WTC11 (cell line): ENCODE data around the gene AURKAIP1. TPM values are rescaled to one million over a fixed set of nuclear protein-coding genes. Genes with fewer than 3 reads are reported as not detected.
A peak's percentile ranks its signal among the peaks of the same experiment; 100 is the strongest.

Source experiments
- AR ChIP-seq: fragments of 250-450 bp; sonication (Bioruptor Pico); IDR thresholded peaks from 2 replicates; pipeline ENCODE4 v1.9.0; 2021; ENCODE audit warnings: mild to moderate bottlenecking
- CREM ChIP-seq: sonication (generic); formaldehyde crosslinking; IDR thresholded peaks from 2 replicates; pipeline ENCODE4 v1.8.1; 2022; ENCODE audit warnings: mild to moderate bottlenecking, missing genetic modification reagents, moderate library complexity
- E2F1 ChIP-seq: sonication (generic); formaldehyde crosslinking; IDR thresholded peaks from 2 replicates; pipeline ENCODE4 v1.8.0; 2022; ENCODE audit warnings: mild to moderate bottlenecking, missing genetic modification reagents
- ESRRA ChIP-seq: sonication (generic); formaldehyde crosslinking; IDR thresholded peaks from 2 replicates; pipeline ENCODE4 v1.8.1; 2022; ENCODE audit warnings: mild to moderate bottlenecking, missing genetic modification reagents, borderline replicate concordance
- FOXP1 ChIP-seq: sonication (generic); formaldehyde crosslinking; IDR thresholded peaks from 2 replicates; pipeline ENCODE4 v1.8.0; 2022; ENCODE audit warnings: missing genetic modification reagents, mild to moderate bottlenecking, moderate library complexity, borderline replicate concordance
- HMGA2 ChIP-seq: fragments of 250-450 bp; sonication (Bioruptor Pico); IDR thresholded peaks from 2 replicates; pipeline ENCODE4 v1.4.0; 2021; ENCODE audit warnings: mild to moderate bottlenecking, moderate library complexity
- HMGXB4 ChIP-seq: sonication (generic); formaldehyde crosslinking; IDR thresholded peaks from 2 replicates; pipeline ENCODE4 v1.8.1; 2023; ENCODE audit warnings: mild to moderate bottlenecking, moderate library complexity, missing genetic modification reagents
- KAT7 ChIP-seq: sonication (generic); formaldehyde crosslinking; IDR thresholded peaks from 2 replicates; pipeline ENCODE4 v1.8.1; 2023; ENCODE audit warnings: missing genetic modification reagents, mild to moderate bottlenecking, borderline replicate concordance
- MXD4 ChIP-seq: fragments of 250-450 bp; sonication (Bioruptor Pico); IDR thresholded peaks from 2 replicates; pipeline ENCODE4 v1.8.0; 2021; ENCODE audit warnings: mild to moderate bottlenecking, moderate library complexity, borderline replicate concordance
- NFE2L1 ChIP-seq: sonication (generic); formaldehyde crosslinking; IDR thresholded peaks from 2 replicates; pipeline ENCODE4 v1.8.1; 2023; ENCODE audit warnings: missing genetic modification reagents
- PREB ChIP-seq: sonication (generic); formaldehyde crosslinking; IDR thresholded peaks from 2 replicates; pipeline ENCODE4 v1.8.1; 2022; ENCODE audit warnings: mild to moderate bottlenecking, missing genetic modification reagents, moderate library complexity, borderline replicate concordance
- RELA ChIP-seq: sonication (generic); formaldehyde crosslinking; IDR thresholded peaks from 2 replicates; pipeline ENCODE4 v1.8.1; 2022; ENCODE audit warnings: missing genetic modification reagents, mild to moderate bottlenecking, borderline replicate concordance
- SMAD3 ChIP-seq: sonication (generic); formaldehyde crosslinking; IDR thresholded peaks from 2 replicates; pipeline ENCODE4 v1.8.0; 2022; ENCODE audit warnings: missing genetic modification reagents, mild to moderate bottlenecking, borderline replicate concordance
- SP1 ChIP-seq: sonication (generic); formaldehyde crosslinking; conservative IDR thresholded peaks from 2 replicates; pipeline ENCODE4 v1.8.1; 2022; ENCODE audit warnings: missing genetic modification reagents
- TCF7 ChIP-seq: sonication (generic); formaldehyde crosslinking; IDR thresholded peaks from 2 replicates; pipeline ENCODE4 v1.8.0; 2022; ENCODE audit warnings: mild to moderate bottlenecking, low read depth, missing genetic modification reagents, moderate library complexity
- TP53 ChIP-seq: sonication (generic); formaldehyde crosslinking; IDR thresholded peaks from 2 replicates; pipeline ENCODE4 v1.8.1; 2023; ENCODE audit warnings: mild to moderate bottlenecking, missing genetic modification reagents
- ZBTB21 ChIP-seq: sonication (generic); formaldehyde crosslinking; IDR thresholded peaks from 2 replicates; pipeline ENCODE4 v1.8.1; 2023; ENCODE audit warnings: mild to moderate bottlenecking, missing genetic modification reagents, borderline replicate concordance
- ZNF138 ChIP-seq: sonication (generic); formaldehyde crosslinking; conservative IDR thresholded peaks from 2 replicates; pipeline ENCODE4 v1.8.1; 2022; ENCODE audit warnings: mild to moderate bottlenecking, moderate library complexity, missing genetic modification reagents
- ZNF317 ChIP-seq: sonication (generic); formaldehyde crosslinking; IDR thresholded peaks from 2 replicates; pipeline ENCODE4 v1.8.1; 2023; ENCODE audit warnings: low read depth, mild to moderate bottlenecking, moderate library complexity, missing genetic modification reagents, borderline replicate concordance
- ZNF396 ChIP-seq: fragments of 250-450 bp; sonication (Bioruptor Pico); IDR thresholded peaks from 2 replicates; pipeline ENCODE4 v1.8.0; 2021; ENCODE audit warnings: mild to moderate bottlenecking, moderate library complexity, borderline replicate concordance
- ZNF416 ChIP-seq: fragments of 250-450 bp; sonication (Bioruptor Pico); IDR thresholded peaks from 2 replicates; pipeline ENCODE4 v1.9.0; 2021; ENCODE audit warnings: mild to moderate bottlenecking, inconsistent platforms
- ZNF423 ChIP-seq: fragments of 250-450 bp; sonication (Bioruptor Pico); IDR thresholded peaks from 2 replicates; pipeline ENCODE4 v2.1.2; 2022; ENCODE audit warnings: mild to moderate bottlenecking, moderate library complexity
- ZNF532 ChIP-seq: fragments of 250-450 bp; sonication (Bioruptor Pico); IDR thresholded peaks from 2 replicates; pipeline ENCODE4 v1.9.0; 2021; ENCODE audit warnings: mild to moderate bottlenecking, borderline replicate concordance
- ZSCAN18 ChIP-seq: fragments of 250-450 bp; sonication (Bioruptor Pico); IDR thresholded peaks from 2 replicates; pipeline ENCODE4 v2.1.2; 2022; ENCODE audit warnings: mild to moderate bottlenecking, moderate library complexity
- total RNA-seq: library from RNA; stranded (reverse); gene quantifications from 3 replicates; pipeline ENCODE4 v1.2.3, GENCODE V29; 2021

AURKAIP1 gene
- total RNA-seq, 1 experiment from 2014 or later = 268 TPM

- TF ChIP-seq ZNF532 = no peak
- TF ChIP-seq SMAD3 = no peak
- no peak for TF ChIP-seq NFE2L1 (CRISPR knock-in tag)
- TF ChIP-seq ZNF423 (CRISPR knock-in tag) = no peak
- no peak for TF ChIP-seq ZBTB21 (CRISPR knock-in tag)
- 0 out of 2 replicates have a peak, but pooled peaks have one; percentile 24 for TF ChIP-seq ZNF416 (CRISPR knock-in tag)
- TF ChIP-seq TP53 (CRISPR knock-in tag) = no peak
- no peak for TF ChIP-seq TCF7 (CRISPR knock-in tag)
- TF ChIP-seq HMGA2 (CRISPR knock-in tag) = no peak
- peak; percentile 56; the same call in 1 of the 2 replicates for TF ChIP-seq RELA (CRISPR knock-in tag)
- no peak for TF ChIP-seq MXD4 (CRISPR knock-in tag)
- no peak for TF ChIP-seq E2F1 (CRISPR knock-in tag)
- no peak for TF ChIP-seq ZNF317 (CRISPR knock-in tag)
- TF ChIP-seq ZNF138 (CRISPR knock-in tag) = no peak
- TF ChIP-seq AR (CRISPR knock-in tag) = no peak
- TF ChIP-seq FOXP1 (CRISPR knock-in tag) = no peak
- no peak for TF ChIP-seq HMGXB4
- no peak for TF ChIP-seq SP1
- TF ChIP-seq PREB (CRISPR knock-in tag) = no peak
- TF ChIP-seq CREM = no peak
- TF ChIP-seq ESRRA (CRISPR knock-in tag) = no peak
- TF ChIP-seq ZNF396 = no peak
- no peak for TF ChIP-seq ZSCAN18 (CRISPR knock-in tag)
- TF ChIP-seq KAT7 (CRISPR knock-in tag) = no peak
Measured at GRCh38 chr1:1400576-1401456, 25.8 kb upstream of the AURKAIP1 start (continued).
